NCI-H345 (cell line): ENCODE measurements around the gene RGL4.

Experiments
- DNase-seq: peaks from one replicate; lab custom pipeline; 2025; lab: John Stamatoyannopoulos, UW

RGL4 gene

DNA sequence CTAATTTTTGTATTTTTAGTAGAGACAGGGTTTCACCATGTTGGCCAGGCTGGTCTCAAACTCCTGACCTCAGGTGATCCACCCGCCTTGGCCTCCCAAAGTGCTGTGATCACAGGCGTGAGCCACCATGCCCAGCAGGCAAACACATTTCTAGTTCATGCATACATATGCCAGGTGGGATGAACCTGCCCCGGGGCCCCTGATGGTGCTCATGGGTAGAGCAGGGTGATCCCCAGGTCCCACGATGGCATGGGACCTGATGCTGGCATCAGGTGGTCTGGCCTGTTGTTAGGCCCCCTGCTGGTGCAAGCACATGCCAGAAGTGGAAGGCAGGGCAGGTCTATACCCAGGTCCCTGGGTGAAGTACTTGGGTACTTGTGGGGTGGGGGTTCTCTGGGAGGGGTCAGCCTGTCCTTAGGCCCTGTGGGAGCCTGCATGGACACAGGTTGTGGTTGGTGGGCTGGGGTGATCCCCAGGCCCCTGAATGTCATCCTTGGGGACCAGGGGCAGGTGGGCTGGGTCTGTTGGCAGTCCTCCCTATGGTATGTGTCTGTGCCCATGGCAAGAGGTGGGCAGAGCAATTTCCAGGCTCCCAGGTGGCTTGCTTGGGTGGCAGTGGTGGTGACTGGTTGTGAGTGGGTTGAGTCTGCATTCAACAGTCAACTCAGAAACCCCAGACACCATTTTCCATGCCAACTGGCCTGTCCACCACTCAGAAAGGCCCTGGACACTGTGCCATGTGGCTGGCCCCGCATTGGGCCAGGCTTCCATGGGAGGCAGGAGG is 9.6 kb upstream of the RGL4 start:
- no peak for DNase-seq

DNA sequence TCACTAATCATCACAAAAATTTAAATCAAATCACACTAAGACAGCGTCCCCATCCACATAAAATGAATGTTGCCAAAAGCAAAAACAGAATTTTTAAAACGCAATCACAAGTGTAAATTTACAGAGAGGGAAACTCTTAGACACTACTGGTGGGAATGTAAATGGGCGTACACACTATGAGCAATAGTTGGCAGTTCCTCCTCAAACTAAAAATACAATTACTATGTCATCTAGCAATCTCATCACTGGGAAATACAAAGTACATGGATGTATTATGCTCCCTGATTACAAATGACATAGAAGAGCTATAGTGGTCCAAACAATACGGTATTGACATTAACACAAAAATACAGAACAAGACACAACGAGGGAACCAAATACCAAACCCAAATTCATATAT is 8.7 kb upstream of the RGL4 start:
- DNase-seq: no peak

DNA sequence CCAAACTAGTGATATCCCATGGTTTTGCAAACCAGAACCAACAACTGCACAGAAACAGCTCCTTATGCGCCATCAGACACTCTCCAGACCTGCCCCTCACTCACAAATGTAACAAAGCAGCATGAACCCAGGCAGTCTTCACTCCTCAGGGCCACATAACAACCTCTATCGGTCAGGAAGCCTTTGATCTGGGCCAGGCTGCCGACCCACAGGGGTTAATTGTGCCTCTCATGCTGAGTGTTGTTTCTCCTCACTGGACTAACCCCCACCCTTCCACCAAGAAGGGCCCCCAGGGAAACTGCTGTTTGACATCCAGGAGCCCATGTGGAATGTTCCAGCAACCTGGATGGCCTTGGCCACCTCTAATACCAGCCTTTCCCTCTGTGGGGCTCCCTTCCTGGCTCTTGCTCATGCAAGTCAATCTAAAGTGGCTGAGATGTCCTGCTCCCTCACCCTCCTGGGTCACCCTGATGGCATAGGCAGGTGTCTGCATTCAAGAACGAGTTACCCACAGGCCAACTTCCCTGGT is 7.9 kb upstream of the RGL4 start:
- no peak for DNase-seq

DNA sequence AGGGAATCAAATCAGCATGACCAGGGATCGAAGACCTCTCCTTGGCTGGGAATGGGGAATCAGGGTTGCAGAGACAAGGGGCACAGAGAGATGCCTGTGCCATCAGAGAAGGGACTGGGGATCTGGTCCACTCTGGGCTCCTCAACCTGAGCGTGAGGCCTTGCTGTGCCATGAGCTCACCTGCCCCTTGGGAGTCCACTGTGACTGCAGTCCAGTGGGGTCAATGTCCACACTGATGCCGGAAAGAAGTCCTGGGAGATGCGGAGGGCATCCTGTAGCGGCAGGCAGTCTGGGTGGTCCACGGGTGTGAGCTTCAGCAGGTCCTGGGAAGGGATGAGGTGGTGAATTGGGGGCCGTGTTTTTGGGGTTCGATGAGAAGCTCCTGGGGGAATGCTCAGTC is 7.3 kb upstream of the RGL4 start:
- no peak for DNase-seq

DNA sequence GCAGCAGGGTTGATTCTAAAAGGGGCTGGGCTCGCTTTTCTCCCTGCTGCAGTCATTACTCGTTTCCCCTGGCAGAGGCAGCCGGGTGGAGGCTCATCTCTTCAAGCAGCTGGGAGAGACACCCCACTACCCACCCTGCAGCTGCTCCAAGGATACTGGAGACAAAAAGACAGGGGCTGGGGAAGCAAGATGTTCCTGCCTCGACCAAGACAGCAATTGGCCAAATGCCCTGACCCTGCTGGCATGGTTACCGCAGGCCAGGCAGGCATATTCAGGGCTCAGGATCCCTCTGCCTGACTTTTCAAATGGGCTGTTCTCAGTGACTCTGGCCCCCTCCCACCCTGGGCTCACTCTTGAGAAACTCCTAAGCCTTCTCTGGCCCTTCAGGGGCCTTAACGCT is 6.8 kb upstream of the RGL4 start:
- no peak for DNase-seq

DNA sequence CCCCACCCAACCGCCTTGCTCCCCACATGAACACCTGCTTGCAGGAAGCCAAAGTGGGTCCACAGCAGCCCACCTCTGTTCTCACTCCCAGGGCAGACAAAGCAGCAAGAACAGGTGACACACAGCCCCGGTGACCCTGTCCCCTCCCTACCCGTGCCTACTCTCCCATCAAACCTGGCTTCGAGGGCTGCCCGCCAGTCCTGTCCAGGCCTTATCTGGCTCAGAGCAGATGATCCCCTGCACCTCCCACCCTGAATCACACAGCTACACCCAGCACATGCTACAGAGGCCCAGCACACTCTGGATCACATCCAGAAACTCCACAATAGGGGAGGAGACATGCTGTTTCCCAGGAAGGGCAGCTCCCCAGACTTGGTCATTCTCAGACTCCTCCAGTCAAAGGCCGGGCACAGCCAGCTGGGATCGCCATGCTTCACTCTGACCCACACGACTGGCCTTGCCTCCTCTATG is 6.2 kb upstream of the RGL4 start:
- DNase-seq: no peak

DNA sequence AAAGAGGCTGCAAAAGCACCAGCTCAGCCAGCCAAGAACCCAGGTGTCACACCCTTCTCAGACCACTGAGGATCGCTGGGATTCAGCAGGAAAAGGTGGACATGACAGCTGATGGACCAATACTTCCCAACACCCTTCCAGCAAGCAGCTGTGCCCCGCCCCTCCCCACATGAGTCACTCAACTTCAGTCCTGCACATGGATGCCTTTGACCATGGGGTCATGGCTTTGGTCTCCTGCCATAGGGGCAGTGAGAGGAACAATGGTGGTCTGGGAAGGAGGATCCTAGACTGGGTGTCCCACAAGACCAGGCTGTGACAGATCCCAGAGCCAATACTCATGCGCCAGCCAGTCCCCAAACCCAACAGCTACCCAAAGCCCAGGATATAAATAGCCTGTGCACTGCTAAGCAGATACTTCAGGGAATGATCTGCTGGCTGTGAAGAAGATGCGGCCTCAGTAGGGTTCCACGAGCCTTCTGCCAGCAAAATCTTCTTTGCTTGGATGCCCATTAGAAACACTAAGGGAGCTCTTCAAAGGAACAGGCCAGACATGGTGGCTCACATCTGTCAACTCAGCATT is 5.5 kb upstream of the RGL4 start:
- DNase-seq: no peak

DNA sequence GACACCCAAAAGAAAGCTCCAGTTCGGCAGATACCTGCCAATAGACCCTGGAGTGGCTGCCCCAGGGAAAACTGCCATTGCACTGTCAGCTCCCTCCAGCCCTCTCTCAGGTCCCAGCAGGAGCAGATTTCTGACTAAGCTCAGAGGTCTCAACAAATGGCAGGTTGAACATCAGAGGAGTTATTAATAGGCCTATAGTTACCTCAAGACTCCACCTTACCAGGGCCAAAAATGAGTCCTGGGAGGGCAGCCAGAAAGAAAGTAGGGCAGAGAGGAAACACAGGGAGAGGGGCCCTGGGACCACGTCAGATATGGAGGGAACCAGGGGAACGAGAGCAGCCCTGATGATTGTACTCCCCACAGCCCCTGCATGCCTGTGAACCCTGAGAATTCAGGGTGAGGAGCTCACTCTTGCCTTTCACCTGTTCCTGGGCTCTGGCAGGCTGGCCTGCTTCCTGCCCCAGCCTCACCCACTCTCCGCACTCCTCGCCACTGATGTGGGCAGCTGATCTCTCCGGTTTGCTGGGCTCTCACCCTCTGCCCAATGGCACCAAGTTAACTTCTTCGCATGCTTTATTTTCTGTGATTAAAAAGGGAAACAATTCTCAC is 4.3 kb upstream of the RGL4 start:
- no peak for DNase-seq

DNA sequence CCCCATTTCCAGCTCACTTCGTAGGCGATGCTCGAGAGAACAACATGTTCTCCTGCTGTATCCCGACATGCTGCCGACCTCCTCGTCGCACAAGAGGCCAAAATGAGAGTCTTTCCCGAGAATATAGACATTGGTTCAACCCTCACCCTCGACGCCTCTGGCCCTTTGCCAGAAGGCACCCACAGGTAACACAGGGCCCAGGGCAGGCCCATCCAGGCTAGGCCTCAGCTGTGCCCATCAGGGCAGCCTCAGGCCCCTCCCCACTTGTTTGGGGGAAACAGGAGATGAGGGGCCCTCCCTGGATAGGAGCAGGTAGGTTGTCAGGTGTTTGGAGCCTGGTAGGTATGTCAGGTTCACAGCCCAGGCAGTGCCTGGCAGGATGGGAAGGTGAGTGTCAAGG is 2.7 kb upstream of the RGL4 start:
- no peak for DNase-seq

DNA sequence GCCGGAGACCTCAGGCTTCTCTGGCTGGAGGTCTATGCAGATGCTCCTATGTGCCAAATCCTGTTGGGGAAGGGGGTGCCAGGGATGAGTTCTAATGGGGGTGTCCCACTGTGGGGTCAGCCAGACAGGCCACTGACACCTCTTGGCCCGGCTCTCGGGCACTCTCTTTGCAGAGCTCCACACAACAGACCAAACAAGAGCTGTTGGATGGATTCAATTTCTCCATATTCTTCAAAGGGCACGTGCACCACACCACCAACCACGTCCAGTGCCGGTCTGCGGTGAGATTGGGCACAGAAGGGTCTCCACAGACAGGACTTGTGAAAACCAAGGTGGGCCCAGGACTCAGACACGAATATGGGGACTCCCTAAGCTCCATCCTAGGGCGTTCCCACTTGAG is 2.2 kb upstream of the RGL4 start:
- no peak for DNase-seq

DNA sequence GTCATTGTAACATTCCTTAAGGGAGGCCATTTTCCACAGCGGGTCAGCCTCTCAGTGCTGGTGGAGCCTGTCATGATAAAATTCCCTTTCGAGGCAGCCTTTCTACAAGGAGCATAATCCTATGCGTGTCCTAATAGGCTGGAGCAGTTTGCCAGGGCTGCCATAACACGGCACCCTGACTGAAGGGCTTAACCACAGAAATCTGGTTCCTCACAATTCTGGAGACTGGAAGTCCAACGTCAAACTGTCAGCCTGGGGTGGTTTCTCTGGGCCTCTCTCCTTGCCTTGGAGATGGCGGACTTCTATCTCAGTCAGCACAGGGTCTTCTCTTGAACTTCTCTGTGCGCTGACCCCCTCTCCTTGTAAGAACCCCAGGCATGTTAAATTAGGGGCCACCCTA is 1.4 kb upstream of the RGL4 start:
- no peak for DNase-seq

DNA sequence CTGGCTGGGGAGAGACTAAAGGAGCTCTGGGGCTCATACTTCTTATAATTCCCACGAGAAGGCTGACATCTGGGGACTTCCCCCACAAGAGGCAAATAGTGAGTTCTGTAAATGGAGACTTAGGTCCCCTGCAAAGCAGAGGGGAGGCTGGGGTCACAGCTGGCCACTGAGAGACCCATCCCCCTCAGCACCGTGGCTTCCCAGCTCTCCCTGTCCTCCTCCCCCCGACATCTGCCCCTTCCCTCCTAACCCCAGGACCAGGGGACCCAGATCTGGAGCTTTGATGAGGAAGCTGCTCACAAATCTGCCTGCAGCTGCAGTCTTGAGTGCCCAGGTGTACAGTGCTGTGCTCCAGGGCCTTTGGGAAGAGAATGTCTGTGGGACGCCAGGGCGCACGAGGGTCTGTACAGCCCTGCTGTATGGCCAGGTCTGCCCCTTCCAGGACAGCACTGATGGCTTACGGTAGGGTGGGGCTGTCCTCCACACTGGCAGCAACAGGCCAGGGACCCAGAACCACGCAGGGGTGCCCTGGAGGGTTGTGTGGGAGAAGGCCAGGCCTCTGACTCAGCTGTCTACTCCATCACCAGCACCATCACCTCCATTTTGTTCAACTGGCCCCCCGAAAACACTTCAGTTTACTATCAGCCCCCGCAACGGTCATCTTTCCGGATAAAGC is 1.1 kb downstream of the RGL4 start:
- DNase-seq: no peak

DNA sequence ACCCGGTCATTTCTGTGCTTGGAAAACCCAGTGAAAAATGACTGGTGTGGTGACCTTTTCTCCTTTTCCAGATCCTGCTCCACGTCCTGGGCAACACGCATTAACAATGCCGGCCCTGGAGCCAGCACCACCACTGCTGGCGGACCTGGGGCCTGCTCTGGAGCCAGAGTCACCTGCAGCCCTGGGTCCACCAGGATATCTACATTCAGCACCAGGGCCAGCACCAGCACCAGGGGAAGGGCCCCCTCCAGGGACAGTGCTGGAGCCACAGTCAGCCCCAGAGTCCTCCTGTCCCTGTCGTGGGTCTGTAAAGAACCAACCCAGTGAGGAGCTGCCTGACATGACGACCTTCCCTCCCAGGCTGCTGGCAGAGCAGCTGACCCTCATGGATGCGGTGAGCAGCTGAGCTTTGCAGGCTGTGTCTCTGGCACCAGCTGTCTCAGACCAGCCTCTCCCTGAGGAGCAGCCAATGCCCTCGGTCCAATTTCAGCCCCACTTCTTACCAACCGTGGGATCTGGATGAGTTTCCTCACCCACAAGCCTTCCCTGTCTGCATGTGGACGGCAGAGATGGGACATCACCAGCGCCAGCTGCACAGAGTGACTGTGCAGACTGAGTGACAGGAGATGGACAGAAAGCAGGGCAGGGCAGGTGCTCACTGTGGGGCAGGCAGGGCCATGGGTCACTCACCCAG is 1.9 kb downstream of the RGL4 start:
- no peak for DNase-seq

DNA sequence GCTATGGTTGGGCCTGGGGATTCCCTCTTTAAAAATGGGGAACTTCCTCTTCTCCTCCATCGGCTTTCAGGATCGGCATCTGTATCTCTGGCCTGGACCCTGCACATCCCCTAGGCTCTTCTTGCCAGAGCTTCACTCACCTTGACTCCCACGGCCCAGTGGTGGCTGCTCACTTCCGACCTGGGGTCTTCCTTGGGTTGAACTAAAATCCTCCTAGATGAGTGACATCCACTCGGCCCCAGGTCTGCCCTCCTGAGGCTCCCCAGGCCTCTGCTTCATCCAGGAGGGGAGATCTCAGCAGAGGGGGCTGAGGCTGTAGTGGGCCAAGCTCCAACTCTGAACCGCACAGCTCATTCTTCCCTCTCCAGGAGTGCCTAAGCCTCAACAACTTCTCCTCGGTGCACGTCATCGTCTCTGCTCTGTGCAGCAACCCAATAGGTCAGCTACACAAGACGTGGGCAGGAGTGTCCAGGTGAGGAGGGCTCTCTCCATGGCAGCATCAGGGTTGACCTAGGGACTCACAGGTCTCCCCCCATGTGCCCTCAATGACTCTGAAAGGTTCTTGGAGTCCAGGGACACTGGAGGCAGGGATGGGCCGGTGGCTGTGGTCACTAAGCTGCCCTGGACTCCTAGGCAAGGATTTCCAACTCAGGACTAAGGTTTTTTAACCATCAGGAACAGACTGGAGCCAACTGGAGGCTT is 3.3 kb downstream of the RGL4 start:
- no peak for DNase-seq

DNA sequence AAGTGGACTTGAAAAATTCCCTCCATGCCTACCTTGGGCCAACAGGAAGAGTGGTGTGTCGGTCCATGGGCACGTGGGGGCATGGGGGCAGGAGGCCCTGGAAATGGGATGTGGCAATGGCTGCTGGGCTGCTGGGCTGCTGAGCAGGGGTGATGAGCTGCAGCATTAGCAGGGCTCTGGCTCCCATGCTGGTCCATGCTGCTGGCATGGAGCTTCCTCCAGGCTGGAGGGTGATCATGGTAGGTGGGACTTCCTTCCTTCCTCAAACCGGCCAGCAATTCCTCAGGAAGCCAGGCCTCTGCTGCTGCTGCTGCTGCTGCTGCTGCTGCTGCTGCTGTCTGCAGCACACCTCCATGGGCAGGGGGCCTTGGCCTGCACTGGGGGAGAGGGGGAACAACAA is 4.3 kb downstream of the RGL4 start:
- no peak for DNase-seq

DNA sequence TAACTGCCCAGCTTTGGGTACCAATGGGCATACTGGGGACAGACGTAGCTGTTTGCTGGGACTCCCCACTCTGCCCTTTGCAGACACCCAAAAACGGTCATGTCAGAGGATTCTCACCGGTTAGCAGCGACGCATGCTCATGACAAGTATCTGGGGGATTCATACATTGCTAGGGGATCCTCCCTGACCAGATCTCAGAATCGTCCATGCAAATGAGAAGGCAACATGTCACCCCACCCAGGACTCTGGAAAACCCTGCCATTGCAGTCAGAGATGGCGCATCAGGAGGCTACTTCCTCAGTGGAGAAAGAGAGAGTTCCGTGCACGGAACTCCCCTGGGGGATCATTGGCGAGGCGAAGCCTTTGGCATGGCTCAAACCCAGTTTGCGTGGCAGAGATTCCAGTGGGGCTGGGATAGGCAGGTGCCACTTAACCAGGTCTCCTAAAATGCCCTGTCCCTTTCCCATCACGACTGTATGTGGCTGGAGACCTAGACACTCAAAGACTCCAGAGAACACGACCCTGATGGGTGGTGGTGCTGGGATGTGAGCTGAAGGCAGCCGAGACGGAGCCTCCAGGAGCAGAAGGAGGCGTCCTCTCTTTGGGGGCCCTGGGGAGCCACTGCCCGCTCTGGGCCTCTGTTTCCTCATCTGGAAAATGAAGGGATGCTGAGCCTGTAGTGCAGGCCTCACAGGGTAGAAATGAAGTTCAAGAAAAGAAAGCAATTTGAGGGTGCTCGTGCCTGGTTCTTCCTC is 4.9 kb downstream of the RGL4 start:
- DNase-seq: no peak

DNA sequence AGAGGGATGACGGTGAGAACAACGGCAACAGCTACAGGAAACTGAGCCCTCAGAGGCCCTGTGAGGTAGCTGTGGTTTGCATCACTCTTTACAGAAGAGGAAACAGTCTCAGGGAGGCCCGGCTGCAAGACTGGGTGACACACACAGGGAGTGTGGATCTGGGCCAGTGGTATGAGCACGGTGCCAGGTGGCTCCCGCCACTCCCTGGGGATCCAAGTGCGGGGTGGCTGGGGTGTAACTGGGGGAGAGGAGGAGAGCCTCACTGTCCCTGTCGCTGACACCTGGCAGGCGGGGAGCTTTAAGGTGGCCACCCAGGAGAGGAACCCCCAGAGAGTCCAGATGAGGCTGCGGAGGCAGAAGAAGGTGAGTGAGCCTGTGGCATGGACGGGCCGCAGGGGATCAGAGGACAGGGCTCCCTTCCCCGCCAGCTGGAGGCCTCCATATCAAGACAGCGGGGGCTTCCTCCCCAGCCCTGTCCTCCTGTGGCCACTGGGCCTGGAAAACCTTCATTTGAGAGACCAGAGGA is 5.6 kb downstream of the RGL4 start:
- no peak for DNase-seq

DNA sequence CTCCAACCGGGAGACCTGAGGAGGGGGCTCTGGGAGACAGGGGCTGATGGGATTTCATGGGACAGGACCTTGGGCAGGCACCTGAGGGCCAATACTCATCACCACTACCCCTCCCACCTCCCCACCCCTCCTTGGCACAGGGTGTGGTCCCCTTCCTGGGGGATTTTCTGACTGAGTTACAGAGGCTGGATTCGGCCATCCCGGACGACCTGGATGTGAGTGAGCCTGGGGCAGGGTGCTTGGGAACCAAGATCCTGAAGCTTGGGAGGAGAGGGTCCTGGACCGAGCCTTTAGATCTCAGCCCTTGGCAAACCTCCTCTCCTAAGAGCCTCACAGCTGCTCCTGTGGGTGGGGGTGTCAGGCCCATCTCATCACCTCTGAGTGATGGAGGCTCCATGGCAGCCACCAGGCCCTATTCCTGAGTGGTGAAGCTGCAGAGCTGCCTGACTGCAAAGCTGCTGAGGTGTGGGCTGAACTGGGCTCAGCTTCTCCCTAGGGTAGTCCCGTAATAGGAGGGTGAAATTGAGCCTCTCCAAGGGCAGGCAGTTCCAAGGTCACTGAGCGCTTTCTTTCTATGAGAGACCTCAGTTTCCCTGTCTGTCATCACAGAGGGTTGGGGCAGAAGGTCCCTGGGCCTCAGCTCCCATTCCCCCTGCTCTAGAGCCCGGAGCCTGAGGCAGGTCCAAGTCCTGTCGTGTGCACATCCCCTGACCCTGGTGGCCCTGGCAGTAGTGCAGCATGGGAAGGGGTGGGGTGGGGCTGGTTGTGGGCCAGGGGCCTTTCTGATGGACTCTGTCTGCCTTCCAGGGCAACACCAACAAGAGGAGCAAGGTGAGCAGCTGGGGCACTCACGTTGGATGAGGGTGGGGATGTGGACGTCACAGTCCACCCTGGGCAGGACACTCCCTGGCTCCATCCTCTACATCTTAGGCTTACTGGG is 6.5 kb downstream of the RGL4 start:
- DNase-seq: no peak

DNA sequence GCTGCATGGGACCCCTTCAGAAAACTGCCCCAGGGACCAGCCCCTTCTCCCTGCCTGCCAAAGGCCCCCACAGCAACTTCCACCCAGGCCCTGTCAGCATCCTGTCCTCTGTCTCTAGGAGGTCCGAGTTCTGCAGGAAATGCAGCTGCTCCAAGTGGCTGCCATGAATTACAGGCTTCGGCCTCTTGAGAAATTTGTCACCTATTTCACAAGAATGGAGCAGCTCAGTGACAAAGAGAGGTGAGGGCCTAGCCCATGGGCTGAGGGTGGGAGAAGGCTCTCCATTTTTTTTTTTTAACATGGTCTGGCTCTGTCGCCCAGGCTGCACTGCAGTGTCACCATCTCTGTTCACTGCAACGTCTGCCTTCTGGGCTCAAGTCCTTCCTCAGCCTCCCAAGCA is 7.3 kb downstream of the RGL4 start:
- DNase-seq: no peak
